Mucosa of rectum (tissue), 2 donors: Measurements from ENCODE around the gene RNF144A.
A peak's percentile ranks its signal among the peaks of the same experiment; 100 is the strongest.

ENCODE experiments used
- H3K27ac ChIP-seq, 2 donors: one replicate each; pipeline ENCODE4 v1.7.0; 2013; ENCODE audit warnings: inconsistent platforms in 2 of 2, low read depth in 2 of 2, low read length in 2 of 2
- H3K27me3 ChIP-seq, 2 donors: one replicate each; pipeline ENCODE4 v1.7.0; 2013; ENCODE audit warnings: low read length in 2 of 2; ENCODE audit not compliant: control insufficient read depth in 2 of 2, insufficient read depth in 2 of 2
- H3K36me3 ChIP-seq, 2 donors: one replicate each; pipeline ENCODE4 v1.7.0; 2013; ENCODE audit warnings: low read length in 2 of 2; ENCODE audit not compliant: control insufficient read depth in 2 of 2, insufficient read depth in 2 of 2
- H3K4me1 ChIP-seq, 2 donors: one replicate each; pipeline ENCODE4 v1.7.0; 2013; ENCODE audit warnings: low read length in 2 of 2, mild to moderate bottlenecking in 1 of 2; ENCODE audit not compliant: control insufficient read depth in 2 of 2, insufficient read depth in 2 of 2
- H3K4me3 ChIP-seq, 2 donors: one replicate each; pipeline ENCODE4 v1.7.0; 2013; ENCODE audit warnings: low read length in 2 of 2
- H3K9ac ChIP-seq, 2 donors: one replicate each; pipeline ENCODE4 v1.7.0; 2013; ENCODE audit warnings: low read length in 2 of 2, low read depth in 1 of 2, mild to moderate bottlenecking in 1 of 2
- H3K9me3 ChIP-seq, 2 donors: one replicate each; pipeline ENCODE4 v1.7.0; 2013; ENCODE audit warnings: low read length in 2 of 2; ENCODE audit not compliant: control insufficient read depth in 2 of 2
- donor health status: healthy.
- donor health status: Normal muscosa, but diverticular disease.

Gene RNF144A

DNA sequence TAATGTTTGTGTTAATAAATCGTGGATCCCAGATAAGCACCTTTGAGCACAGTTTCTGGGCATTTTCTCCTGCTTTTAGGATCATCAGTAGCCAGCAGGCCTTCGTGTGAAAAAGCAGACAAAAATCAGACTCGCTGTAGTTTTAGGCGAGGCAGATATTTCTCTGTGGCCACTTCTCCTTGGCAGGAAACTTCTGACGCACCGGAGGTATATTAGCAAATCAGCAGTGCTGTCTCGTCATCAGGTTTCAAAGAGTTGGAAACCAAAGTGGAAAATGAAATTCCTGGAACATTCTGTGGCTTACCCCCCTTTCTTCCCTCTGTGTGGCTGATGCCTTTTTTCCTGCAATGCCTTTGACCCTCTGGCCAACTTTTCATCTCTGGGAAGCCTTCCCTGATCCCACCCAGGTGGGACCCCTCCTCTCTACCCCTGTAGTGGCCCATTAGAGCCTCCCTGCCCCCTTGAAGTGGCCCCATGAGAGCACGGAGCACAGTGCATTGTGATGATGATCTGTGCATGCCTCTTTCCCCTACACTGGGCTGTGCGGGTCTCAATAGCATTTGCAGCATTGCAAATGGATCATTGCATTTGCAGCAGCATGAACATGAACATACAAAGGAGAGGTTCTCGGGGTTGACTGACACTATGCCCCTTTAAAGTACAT, 93.3 kb downstream of the RNF144A start:
- Histone ChIP-seq H3K4me1 (no peaks in the 10 kb centered on the region), H3K27me3 (no peaks in the 10 kb centered on the region), H3K4me3 (no peak overlapping the region), H3K9me3 (no peaks in the 10 kb centered on the region), H3K9ac (no peak overlapping the region), H3K27ac (peak overlapping the region in 1 of 2 donors; percentile 17), H3K36me3 (no peaks in the 10 kb centered on the region)

DNA sequence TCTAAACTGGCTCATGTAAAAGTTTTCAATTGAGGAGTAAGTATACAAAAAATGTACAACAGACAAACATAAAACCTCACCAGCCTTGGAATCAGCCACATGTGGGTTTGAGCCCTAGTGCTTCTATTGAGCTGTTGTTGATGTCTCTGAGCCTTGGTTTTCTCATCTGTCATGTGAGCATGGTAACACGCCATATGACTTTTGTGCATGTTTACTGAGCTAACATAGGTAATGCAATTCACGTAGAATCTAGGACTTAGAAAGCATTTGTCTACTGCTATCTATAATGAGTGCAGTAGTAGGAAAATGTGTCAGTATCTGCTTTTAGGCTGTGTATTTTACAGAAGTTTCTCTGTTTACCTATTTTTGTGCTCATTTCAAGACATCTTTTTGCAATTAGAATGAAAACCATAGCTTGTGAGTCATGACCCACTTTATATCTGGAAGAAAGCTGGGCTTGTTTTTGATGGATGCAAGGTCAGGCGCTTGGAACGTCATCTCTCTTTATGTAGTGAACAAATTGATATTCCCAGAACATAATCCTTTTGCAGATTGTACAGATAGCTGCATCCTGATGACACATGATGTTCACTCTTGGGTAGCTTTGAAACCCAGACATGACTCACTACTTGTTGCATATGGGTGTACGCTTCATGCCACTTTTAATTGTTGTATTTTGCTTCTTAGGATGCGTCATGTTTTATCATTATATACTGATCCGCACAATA, 94.3 kb downstream of the RNF144A start:
- H3K4me1 ChIP-seq = no peaks in the 10 kb centered on the region
- no peaks in the 10 kb centered on the region for H3K9me3 ChIP-seq
- H3K36me3 ChIP-seq = no peaks in the 10 kb centered on the region
- no peak overlapping the region for H3K27ac ChIP-seq
- no peak overlapping the region for H3K9ac ChIP-seq
- H3K27me3 ChIP-seq = no peaks in the 10 kb centered on the region
- no peak overlapping the region for H3K4me3 ChIP-seq

DNA sequence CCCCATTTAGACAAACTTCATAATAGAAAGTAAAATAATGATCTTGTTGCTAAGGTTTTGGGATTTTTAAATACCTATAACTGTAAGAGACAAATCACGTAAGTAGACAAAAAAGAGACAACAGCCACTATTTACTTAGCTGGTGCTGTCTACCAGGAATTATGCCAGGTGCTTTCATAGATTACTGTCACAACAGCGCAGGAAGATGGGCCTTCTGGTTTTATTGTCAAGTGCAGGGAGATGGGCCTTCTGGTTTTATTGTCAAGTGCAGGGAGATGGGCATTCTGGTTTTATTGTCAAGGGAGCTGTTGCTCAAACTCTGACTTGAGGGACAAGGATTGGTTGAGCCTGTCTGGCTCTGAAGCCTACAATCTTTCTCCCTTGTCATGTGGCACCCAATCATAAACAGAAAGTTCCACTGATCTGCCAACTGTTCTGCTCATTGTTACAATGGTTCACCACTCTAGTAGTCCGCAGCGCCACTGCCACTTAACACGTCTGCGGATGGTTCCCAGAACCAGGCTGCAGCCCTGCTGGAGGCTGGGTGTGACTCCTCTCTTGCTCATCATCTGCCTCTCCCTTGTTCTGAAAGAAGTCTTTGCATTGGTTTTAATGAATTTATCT, 95.0 kb downstream of the RNF144A start:
- no peak overlapping the region for H3K4me3 ChIP-seq
- H3K36me3 ChIP-seq = no peaks in the 10 kb centered on the region
- no peak overlapping the region for H3K9ac ChIP-seq
- no peaks in the 10 kb centered on the region for H3K4me1 ChIP-seq
- H3K27ac ChIP-seq = no peak overlapping the region
- no peaks in the 10 kb centered on the region for H3K9me3 ChIP-seq
- H3K27me3 ChIP-seq = no peaks in the 10 kb centered on the region

DNA sequence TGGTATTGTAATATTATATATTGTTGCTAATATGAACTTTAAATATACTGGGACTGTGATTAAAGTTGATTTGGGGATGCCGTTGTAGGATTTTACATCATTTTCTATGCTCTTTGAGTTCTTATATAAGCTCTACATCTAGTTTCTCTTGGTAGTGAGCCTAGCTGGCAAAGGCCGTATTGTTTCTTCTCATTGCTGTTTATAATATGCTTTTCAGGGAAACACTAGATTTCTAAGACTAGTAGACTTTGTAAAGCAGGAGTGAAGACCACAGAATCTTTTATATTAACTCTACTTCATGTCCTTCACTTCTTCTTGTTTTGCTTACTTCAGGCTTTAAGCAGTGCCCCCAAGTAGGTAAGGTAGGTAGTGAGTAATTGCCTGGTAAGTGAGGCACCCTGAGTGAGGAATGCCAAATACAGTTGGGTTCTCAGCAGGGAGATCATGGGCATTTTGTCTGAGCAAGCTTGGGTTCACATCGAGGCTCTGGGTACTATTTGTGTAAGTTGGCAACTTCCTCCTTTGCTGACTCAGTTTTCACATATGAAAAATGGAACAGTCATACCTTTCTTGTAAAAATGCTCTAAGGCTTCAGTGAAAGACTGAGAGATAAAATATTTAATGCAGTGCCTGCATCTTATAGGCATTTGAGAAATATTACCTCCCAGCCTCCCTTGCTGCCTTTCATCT, 96.4 kb downstream of the RNF144A start:
- no peaks in the 10 kb centered on the region for H3K9me3 ChIP-seq
- no peaks in the 10 kb centered on the region for H3K4me1 ChIP-seq
- H3K27me3 ChIP-seq = no peaks in the 10 kb centered on the region
- H3K36me3 ChIP-seq = no peaks in the 10 kb centered on the region
- H3K27ac ChIP-seq = no peak overlapping the region
- H3K4me3 ChIP-seq = no peak overlapping the region
- no peak overlapping the region for H3K9ac ChIP-seq

DNA sequence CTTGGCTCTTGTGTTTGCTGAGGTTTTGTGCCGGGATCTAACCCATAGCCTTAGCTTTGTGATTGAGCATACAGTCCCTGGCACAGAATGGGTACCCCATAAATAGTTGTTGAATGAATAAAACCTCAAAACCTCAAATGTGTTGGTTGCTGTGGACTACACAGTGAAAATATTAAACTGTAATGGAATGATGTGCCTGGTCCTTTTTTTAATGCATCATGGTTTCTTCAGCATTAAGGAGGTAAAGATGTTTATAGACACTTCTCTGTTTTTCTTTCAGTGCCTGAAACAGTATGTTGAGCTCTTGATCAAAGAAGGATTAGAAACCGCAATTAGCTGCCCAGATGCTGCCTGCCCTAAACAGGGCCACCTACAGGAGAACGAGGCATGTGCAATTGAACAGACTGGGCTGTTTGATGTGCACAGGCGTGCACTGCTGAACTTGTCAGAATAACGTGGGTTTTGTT, 97.0 kb downstream of the RNF144A start:
- Histone ChIP-seq H3K4me1 (no peaks in the 10 kb centered on the region), H3K27ac (no peak overlapping the region), H3K9me3 (no peaks in the 10 kb centered on the region), H3K27me3 (no peaks in the 10 kb centered on the region), H3K9ac (no peak overlapping the region), H3K36me3 (no peaks in the 10 kb centered on the region), H3K4me3 (no peak overlapping the region)

DNA sequence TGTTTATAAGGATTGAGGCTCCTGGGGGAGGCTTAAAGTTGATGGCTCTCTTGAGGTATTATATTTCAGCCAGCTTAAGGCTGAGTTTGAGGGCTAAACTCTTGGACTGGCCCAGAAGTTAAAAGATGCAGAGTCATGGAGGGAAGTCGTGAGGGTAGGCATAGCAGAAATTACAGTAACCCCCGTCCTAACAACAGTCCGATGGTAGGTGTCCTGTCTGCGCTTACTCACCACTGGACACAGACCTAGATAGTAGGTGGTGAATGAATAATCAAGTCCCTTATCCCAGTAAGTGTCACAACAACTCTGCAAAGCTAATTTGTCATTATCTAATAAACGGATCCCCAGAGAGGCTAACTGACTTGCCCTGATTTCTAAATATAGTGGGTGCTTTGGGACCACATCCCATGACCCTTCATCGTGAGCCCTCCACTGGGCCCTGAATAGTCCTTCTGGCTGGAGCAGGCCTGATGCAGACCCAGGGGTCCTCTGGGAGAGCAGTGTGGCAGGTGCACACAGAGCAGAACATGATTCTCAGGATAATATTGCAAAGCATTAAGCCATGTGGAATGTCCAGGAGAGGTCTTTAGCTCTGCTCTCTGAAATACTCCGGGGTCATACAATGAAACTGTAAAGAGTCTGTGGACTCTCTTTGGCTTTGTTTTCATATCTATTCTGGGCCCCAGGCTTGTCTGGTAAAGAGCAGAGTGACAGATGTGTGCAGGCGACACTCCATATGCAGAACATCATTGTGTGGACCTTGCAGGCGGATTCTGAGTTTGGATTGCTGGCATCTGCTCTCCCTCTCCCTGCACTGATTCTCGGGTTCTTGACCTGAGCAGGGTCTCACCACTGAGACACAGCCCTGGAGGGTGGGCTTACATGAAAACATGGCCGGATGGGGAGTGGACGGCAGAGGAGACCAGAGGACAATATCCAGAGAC, 98.1 kb downstream of the RNF144A start:
- H3K4me3 ChIP-seq = no peak overlapping the region
- no peaks in the 10 kb centered on the region for H3K27me3 ChIP-seq
- H3K4me1 ChIP-seq = no peaks in the 10 kb centered on the region
- no peak overlapping the region for H3K9ac ChIP-seq
- H3K9me3 ChIP-seq = no peaks in the 10 kb centered on the region
- no peak overlapping the region for H3K27ac ChIP-seq
- H3K36me3 ChIP-seq = peaks cover 0 to under 1% of the 10 kb centered on the region in 2 donors

DNA sequence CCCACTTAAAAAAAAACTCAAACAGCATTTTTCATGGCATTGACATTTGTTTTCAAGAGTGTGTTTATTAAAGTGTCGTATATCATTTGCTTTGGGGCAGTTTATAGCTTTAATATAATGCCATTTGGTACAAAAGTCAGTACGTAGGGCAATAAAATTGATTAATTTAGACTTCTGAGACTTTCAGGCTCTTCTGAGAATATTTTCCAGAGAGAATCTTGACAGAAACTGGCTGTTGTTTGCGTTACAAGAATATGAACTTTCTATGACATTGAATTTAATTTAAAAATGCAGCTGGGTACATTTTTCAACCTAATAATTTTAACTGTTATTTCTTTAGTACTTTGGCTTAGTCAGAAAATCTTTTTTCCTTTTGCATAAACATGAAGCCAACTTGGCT, 98.9 kb downstream of the RNF144A start:
- Histone ChIP-seq H3K9ac (no peak overlapping the region), H3K27me3 (no peaks in the 10 kb centered on the region), H3K9me3 (no peaks in the 10 kb centered on the region), H3K4me1 (no peaks in the 10 kb centered on the region), H3K4me3 (no peak overlapping the region), H3K36me3 (peaks cover 5 to 6% of the 10 kb centered on the region in 2 donors), H3K27ac (no peak overlapping the region)

DNA sequence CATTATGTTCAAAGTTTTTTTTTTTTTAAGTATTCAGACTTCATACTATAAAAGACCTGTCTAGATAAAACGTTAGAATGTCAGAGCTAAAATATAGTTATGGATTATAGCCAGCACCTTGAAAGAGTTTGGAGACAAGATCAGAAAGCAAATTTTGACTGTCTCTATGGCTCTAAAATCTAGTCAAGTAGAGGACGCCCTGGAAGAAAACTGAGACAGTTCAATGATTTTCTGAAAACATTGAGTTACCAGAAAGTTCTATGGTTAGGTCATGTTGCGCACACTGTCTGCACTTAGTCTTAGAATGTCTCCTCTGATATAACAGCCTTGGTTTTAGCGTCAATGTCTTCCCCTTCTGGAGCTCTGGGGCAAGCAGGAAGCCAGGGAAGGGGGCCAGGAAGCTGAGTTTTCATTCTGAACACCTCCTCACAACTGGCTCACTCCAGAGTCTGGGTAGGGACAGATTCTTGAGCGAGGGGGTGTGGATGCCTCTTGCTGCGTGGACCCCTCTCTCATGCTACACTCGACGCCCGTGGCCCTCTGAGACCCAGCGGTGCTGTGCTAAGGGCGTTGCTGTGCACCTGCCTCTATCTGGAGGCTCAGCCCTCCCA, 99.5 kb downstream of the RNF144A start:
- no peaks in the 10 kb centered on the region for H3K9me3 ChIP-seq
- H3K4me3 ChIP-seq = no peak overlapping the region
- H3K9ac ChIP-seq = no peak overlapping the region
- H3K27ac ChIP-seq = no peak overlapping the region
- no peaks in the 10 kb centered on the region for H3K4me1 ChIP-seq
- H3K36me3 ChIP-seq = peaks cover 5 to 6% of the 10 kb centered on the region in 2 donors
- no peaks in the 10 kb centered on the region for H3K27me3 ChIP-seq

DNA sequence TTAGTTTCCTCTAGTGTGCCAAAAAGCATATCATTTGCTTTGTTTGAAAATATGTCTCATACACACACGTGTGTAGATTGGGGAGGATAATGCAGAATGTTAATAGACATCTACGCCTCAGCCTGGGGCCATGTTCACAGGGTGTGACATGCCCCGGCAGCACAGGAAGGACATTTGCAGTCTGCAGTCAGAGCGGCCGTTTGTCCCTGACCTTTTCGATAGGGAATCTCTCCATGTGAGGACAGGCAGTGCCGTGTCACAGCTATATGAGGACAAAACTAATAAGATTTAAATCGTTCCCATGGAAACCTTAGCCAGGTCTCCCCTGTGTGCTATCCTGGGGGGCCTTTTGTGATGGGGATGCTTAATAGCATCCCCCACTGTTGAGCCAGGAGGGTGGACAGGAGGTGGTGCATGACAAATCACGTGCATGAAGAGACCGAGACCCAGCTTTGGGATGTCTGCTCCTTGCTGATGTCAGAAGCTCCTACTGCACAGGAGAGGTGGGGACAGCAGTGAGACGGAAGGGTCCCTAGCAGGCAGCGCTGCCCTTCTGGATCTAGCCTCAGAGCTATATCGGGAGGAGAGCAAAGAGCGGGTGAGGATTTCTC, 100.6 kb downstream of the RNF144A start:
- Histone ChIP-seq H3K9ac (no peak overlapping the region), H3K27ac (no peak overlapping the region), H3K4me1 (no peaks in the 10 kb centered on the region), H3K9me3 (no peaks in the 10 kb centered on the region), H3K27me3 (no peaks in the 10 kb centered on the region), H3K36me3 (peaks cover 5 to 6% of the 10 kb centered on the region in 2 donors), H3K4me3 (no peak overlapping the region)
